ENCODE data around the gene WDR7. TPM values are rescaled to one million over a fixed set of nuclear protein-coding genes. Genes with fewer than 3 reads are reported as not detected.

WDR7 gene
- total RNA-seq, 2 experiments from 2014 or later: 16.0 to 19.0 TPM

DNA sequence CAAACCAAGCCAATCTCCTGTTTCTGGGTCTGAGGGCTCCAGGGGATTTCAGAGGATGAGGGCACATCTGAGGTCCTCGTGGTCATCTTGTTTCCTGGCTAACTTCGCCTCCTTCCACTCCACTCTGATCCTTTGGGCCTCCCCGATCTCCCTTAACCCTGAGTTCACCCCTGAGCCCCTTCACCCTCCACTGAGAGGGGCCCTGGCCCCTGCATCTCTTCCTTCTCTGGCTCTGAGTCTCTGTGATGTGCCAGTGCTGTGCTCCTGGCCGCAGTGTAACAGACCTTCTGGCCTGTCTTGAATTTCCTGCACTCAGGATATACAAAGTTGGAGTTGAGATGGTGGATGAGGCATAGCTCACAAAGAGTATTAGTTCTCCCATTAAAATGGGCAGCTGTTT is 411.0 kb downstream of the WDR7 start:
- Mint-ChIP-seq H3K4me3 (no peak overlapping the region), H3K4me1 (ENCODE audit: low read depth) (peaks cover 7% of the 10 kb centered on the region), H3K27me3 (peaks cover 6% of the 10 kb centered on the region), H3K9me3 (no peaks in the 10 kb centered on the region), H3K27ac (no peak overlapping the region), H3K36me3 (ENCODE audit: low read depth) (no peaks in the 10 kb centered on the region)
- intact Hi-C loops (cut with micrococcal nuclease): no loop called here
- ATAC-seq (no peak), DNase-seq (no peak)
- TF ChIP-seq, protein P1, sequence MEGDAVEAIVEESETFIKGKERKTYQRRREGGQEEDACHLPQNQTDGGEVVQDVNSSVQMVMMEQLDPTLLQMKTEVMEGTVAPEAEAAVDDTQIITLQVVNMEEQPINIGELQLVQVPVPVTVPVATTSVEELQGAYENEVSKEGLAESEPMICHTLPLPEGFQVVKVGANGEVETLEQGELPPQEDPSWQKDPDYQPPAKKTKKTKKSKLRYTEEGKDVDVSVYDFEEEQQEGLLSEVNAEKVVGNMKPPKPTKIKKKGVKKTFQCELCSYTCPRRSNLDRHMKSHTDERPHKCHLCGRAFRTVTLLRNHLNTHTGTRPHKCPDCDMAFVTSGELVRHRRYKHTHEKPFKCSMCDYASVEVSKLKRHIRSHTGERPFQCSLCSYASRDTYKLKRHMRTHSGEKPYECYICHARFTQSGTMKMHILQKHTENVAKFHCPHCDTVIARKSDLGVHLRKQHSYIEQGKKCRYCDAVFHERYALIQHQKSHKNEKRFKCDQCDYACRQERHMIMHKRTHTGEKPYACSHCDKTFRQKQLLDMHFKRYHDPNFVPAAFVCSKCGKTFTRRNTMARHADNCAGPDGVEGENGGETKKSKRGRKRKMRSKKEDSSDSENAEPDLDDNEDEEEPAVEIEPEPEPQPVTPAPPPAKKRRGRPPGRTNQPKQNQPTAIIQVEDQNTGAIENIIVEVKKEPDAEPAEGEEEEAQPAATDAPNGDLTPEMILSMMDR (IDR thresholded peaks at IDR 0.05): no peak
- ChIA-PET POLR2A (no interaction called here), CTCF (interaction anchor here (1.1 kb wide), 1 partner anchor 193 kb away, joined by 3 read pairs; no protein-coding TSS in a partner anchor)

- H3K4me1 Mint-ChIP-seq (ENCODE audit: low read depth): peaks cover 5% of the 10 kb centered on the region
- CTCF ChIA-PET: no interaction called here
Observed at GRCh38 chr18:57062844-57063243, 411.7 kb downstream of the WDR7 start.

GRCh38 chr18:57063601-57064103 is 412.5 kb downstream of the WDR7 start:
- no peak overlapping the region for H3K27ac Mint-ChIP-seq
- H3K36me3 Mint-ChIP-seq (ENCODE audit: low read depth): no peaks in the 10 kb centered on the region
- intact Hi-C loops (cut with micrococcal nuclease): no loop called here
- no peak overlapping the region for H3K4me3 Mint-ChIP-seq
- POLR2A ChIA-PET: no interaction called here
- H3K4me1 Mint-ChIP-seq (ENCODE audit: low read depth): no peaks in the 10 kb centered on the region
- peaks cover 2% of the 10 kb centered on the region for H3K27me3 Mint-ChIP-seq
- no peaks in the 10 kb centered on the region for H3K9me3 Mint-ChIP-seq
- ATAC-seq (no peak), DNase-seq (no peak)
- CTCF ChIA-PET: no interaction called here
- TF ChIP-seq, protein P1 (IDR thresholded peaks at IDR 0.05): no peak

More at GRCh38 chr18:57062844-57063243, 411.7 kb downstream of the WDR7 start:
- H3K9me3 Mint-ChIP-seq: no peaks in the 10 kb centered on the region
- H3K4me3 Mint-ChIP-seq: no peak overlapping the region
- no peak for ATAC-seq
- DNase-seq: no peak
- H3K27me3 Mint-ChIP-seq: peaks cover 4% of the 10 kb centered on the region
- POLR2A ChIA-PET: no interaction called here
- intact Hi-C loops (cut with micrococcal nuclease): no loop called here
- TF ChIP-seq, protein P1 (IDR thresholded peaks at IDR 0.05): no peak
- no peaks in the 10 kb centered on the region for H3K36me3 Mint-ChIP-seq (ENCODE audit: low read depth)
- no peak overlapping the region for H3K27ac Mint-ChIP-seq

GRCh38 chr18:57073501-57074187 is 422.5 kb downstream of the WDR7 start:
- Mint-ChIP-seq H3K9me3 (no peaks in the 10 kb centered on the region), H3K36me3 (ENCODE audit: low read depth) (no peaks in the 10 kb centered on the region), H3K27ac (no peak overlapping the region), H3K27me3 (peaks cover 11% of the 10 kb centered on the region), H3K4me3 (no peak overlapping the region), H3K4me1 (ENCODE audit: low read depth) (peaks cover 24% of the 10 kb centered on the region)
- CTCF ChIA-PET: no interaction called here
- intact Hi-C loops (cut with micrococcal nuclease): no loop called here
- POLR2A ChIA-PET: no interaction called here
- TF ChIP-seq, protein P1 (IDR thresholded peaks at IDR 0.05): no peak
- no peak for DNase-seq
- no peak for ATAC-seq

DNA sequence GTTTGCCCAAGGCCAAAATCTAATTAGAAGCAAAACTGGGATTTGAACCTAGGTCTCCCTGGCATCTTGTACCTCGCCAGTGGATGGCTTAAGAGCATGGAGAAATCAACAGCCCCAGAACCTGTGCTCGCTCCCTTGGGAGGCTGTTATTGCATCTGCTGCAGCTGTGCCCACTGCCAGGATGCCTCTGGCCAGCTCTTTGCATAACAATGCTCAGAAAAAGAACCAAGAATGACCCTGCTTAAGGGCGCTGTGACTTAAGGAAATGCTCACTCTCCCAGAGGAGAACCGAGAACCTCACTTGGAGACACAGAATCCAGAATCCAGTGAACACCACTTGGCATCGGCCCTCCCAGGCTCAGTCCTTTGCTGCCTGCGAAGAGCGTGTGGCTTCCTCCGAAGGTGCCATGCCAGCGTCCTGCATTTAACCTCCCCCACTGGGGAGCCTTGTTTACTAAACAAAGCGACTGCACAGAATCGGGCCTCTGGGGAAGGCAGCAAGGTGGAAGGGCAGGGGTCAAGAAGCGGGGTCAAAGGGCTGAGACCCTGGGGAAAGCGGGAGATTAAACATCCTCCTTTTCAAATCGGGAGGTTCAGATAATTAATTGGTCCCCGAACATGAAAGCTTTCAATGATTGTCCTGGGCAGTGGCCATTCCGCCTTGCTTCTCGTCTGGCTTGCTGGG is 424.7 kb downstream of the WDR7 start:
- no peak overlapping the region for H3K27ac Mint-ChIP-seq
- ATAC-seq: no peak

More for the DNA sequence above, 424.7 kb downstream of the WDR7 start:
- DNase-seq: no peak
- no peaks in the 10 kb centered on the region for H3K36me3 Mint-ChIP-seq (ENCODE audit: low read depth)
- H3K4me1 Mint-ChIP-seq (ENCODE audit: low read depth): peaks cover 36% of the 10 kb centered on the region
- intact Hi-C loops (cut with micrococcal nuclease): no loop called here
- H3K4me3 Mint-ChIP-seq: no peak overlapping the region
- POLR2A ChIA-PET: no interaction called here
- H3K27me3 Mint-ChIP-seq: peaks cover 13% of the 10 kb centered on the region
- CTCF ChIA-PET: no interaction called here
- peaks cover 1% of the 10 kb centered on the region for H3K9me3 Mint-ChIP-seq
- TF ChIP-seq, protein P1 (IDR thresholded peaks at IDR 0.05): no peak

All from activated CD8-positive, alpha-beta T cell treated with anti-CD3 and anti-CD28 coated beads for 36 hours (primary cell).